ENCODE measurements around the gene ABCG1. TPM values are rescaled to one million over a fixed set of nuclear protein-coding genes. Genes with fewer than 3 reads are reported as not detected.

The ABCG1 gene
- total and polyA plus RNA-seq, 12 donors: 5.5 to 26.2 (median 14.6) TPM

DNA sequence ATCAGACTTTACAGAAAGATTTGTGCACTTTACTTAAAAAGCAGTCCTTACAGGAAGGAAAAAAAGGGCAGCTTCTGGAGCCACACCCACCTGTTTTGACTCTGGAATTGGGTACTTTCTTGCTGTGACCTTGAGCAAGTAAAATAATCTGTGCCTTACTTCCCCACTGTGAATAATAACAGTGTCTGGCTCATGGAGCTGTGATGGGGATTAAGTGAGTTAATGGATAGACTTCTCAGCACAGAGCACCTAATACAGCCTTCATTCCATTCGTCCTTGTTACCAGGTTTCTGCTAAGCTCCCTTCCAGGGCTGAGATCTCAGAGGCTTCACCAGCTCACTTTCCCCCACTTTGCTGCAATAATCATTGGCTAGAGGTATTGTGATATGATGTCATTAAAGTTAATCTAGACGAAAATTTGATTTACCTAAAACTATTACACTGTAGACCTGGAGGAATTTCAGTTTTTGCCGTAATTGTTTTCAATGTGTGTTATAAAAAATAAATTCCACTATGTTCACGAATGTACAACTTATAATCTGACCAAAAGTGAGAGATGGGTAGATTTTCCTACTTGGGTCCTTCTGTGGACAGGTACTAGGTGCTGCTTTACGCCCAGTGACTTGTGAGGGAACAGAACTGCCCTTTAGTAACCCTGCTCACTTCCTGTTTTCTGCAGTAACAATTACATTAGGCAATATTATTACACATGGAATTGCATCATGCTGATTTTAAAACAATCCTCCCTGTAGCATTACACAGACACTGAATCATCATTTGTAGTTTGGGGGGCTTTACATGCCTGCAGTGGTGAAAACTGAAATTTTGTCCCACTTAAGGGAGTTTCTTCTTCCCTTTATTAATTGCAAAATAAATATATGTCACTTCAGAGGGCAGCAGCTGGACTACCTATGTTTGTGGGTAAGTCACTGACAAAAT is 19.7 kb upstream of the ABCG1 start:
- peak overlapping the region in 5 of 10 donors; percentile 26 to 74 (median 52) for H3K27ac ChIP-seq
- intact Hi-C loops (cut with DNase I): no loop called here
- WGBS, 2 donors: 55 to 72% methylated on average over 5 of the region's 5 CpGs

DNA sequence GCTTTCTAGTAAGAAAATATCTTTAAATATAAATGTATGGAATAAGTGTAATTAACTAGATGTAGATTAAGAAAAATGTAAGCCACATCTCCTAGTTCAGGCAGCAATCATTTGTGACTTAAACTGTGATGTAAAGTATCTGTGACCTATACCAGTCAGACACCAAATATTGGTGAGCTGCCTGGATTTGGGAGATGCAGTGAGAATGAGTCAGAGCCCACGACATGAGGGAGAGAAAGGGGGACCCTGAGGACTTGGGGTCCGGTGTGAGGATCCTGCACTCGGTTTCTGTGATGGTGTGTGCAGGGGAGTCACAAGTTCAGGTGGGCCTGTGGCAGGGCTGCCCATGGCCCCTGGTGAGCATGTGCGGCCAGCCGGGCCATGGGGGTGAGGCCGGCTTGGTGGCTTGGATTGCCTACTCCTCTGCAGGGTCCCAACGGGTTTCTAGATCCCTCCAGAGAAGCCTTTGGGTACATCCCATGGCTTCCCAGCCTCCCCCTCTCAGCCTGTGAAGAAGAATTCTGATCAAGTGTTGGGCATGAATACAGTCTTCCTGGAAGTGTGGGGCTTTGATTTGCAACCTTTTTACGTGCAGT is 19.0 kb upstream of the ABCG1 start:
- H3K36me3 ChIP-seq: no peaks in the 10 kb centered on the region
- TF ChIP-seq CTCF (IDR thresholded peaks at IDR 0.05): no peak
- peak overlapping the region in 2 of 10 donors; percentile 61 to 74 for H3K27ac ChIP-seq
- peaks cover 3 to 37% (median 15%) of the 10 kb centered on the region in 9 donors for H3K4me1 ChIP-seq
- peaks cover 0 to 3% (median 0%) of the 10 kb centered on the region in 11 donors for H3K9me3 ChIP-seq
- intact Hi-C loops (cut with DNase I): no loop called here
- H3K4me3 ChIP-seq: no peak overlapping the region
- DNase-seq: no peak
- peak in 1 of 8 donors; percentile 18 for ATAC-seq
- no peaks in the 10 kb centered on the region for H3K27me3 ChIP-seq
- WGBS, 2 donors: 81 to 85% methylated on average over 8 of the region's 8 CpGs

More for the DNA sequence above, 19.7 kb upstream of the ABCG1 start:
- H3K4me3 ChIP-seq: no peak overlapping the region
- no peaks in the 10 kb centered on the region for H3K27me3 ChIP-seq
- H3K4me1 ChIP-seq: peaks cover 3 to 40% (median 15%) of the 10 kb centered on the region in 9 donors
- no peaks in the 10 kb centered on the region for H3K9me3 ChIP-seq
- ATAC-seq (peak; percentile 77 to 93 (median 86)), DNase-seq (no peak)
- no peak for TF ChIP-seq CTCF (IDR thresholded peaks at IDR 0.05)
- H3K36me3 ChIP-seq: no peaks in the 10 kb centered on the region

- DNase-seq (no peak), ATAC-seq (no peak)
- no peak for TF ChIP-seq CTCF (IDR thresholded peaks at IDR 0.05)
- H3K9me3 ChIP-seq: peaks cover 0 to 6% (median 0%) of the 10 kb centered on the region in 11 donors
- 86 to 87% methylated on average over 14 of the region's 14 CpGs for WGBS, 2 donors
- H3K27me3 ChIP-seq: no peaks in the 10 kb centered on the region
- intact Hi-C loops (cut with DNase I): no loop called here
- peaks cover 3 to 26% (median 15%) of the 10 kb centered on the region in 9 donors for H3K4me1 ChIP-seq
- no peaks in the 10 kb centered on the region for H3K36me3 ChIP-seq
- H3K27ac ChIP-seq: no peak overlapping the region
- no peak overlapping the region for H3K4me3 ChIP-seq
Measured at GRCh38 chr21:42200906-42201614, 17.9 kb upstream of the ABCG1 start.

GRCh38 chr21:42201615-42202161 is 17.3 kb upstream of the ABCG1 start:
- Histone ChIP-seq H3K36me3 (no peaks in the 10 kb centered on the region), H3K4me1 (peaks cover 3 to 23% (median 15%) of the 10 kb centered on the region in 9 donors), H3K27me3 (no peaks in the 10 kb centered on the region), H3K27ac (no peak overlapping the region), H3K4me3 (no peak overlapping the region), H3K9me3 (peaks cover 0 to 6% (median 0%) of the 10 kb centered on the region in 11 donors)
- intact Hi-C loops (cut with DNase I): no loop called here
- TF ChIP-seq CTCF (IDR thresholded peaks at IDR 0.05): no peak
- DNase-seq: no peak
- no peak for ATAC-seq
- 88 to 91% methylated on average over 11 of the region's 11 CpGs for WGBS, 2 donors

Data from heart right ventricle (tissue), 16 donors.